DMS 273 (cell line): ENCODE data around the gene CACNA1C.

Experiments
- DNase-seq: peaks from one replicate; lab custom pipeline; 2025; ENCODE audit not compliant: unreplicated experiment; lab: John Stamatoyannopoulos, UW

Gene CACNA1C

GRCh38 chr12:2493086-2493485, 440.3 kb downstream of the CACNA1C start:
- no peak for DNase-seq

GRCh38 chr12:2494486-2495192, 441.9 kb downstream of the CACNA1C start:
- DNase-seq = no peak

GRCh38 chr12:2495417-2496112, 442.8 kb downstream of the CACNA1C start:
- no peak for DNase-seq

- DNase-seq = no peak
These were observed 446.2 kb downstream of the CACNA1C start for GRCh38 chr12:2498964-2499500.

- no peak for DNase-seq
These were observed 448.8 kb downstream of the CACNA1C start for GRCh38 chr12:2501464-2502191.

GRCh38 chr12:2503036-2503435, 450.2 kb downstream of the CACNA1C start:
- DNase-seq = no peak

- DNase-seq = no peak
These were observed 451.0 kb downstream of the CACNA1C start for GRCh38 chr12:2503762-2504161.

- DNase-seq = no peak
These were observed 451.8 kb downstream of the CACNA1C start for GRCh38 chr12:2504577-2504976.

GRCh38 chr12:2507814-2508213, 455.0 kb downstream of the CACNA1C start:
- DNase-seq = no peak

- DNase-seq = no peak
These were observed 456.4 kb downstream of the CACNA1C start for GRCh38 chr12:2509137-2509536.

GRCh38 chr12:2510045-2510444, 457.3 kb downstream of the CACNA1C start:
- DNase-seq = no peak

GRCh38 chr12:2513141-2514037, 460.6 kb downstream of the CACNA1C start:
- DNase-seq = no peak

- no peak for DNase-seq
These were observed 461.2 kb downstream of the CACNA1C start for GRCh38 chr12:2514038-2514340.

GRCh38 chr12:2520722-2521246, 468.0 kb downstream of the CACNA1C start:
- DNase-seq = no peak

GRCh38 chr12:2523317-2523716, 470.5 kb downstream of the CACNA1C start:
- no peak for DNase-seq

GRCh38 chr12:2523844-2524243, 471.1 kb downstream of the CACNA1C start:
- DNase-seq = no peak

- DNase-seq = no peak
These were observed 473.6 kb downstream of the CACNA1C start for GRCh38 chr12:2526371-2526770.

GRCh38 chr12:2528001-2528400, 475.2 kb downstream of the CACNA1C start:
- DNase-seq = no peak

- no peak for DNase-seq
These were observed 477.0 kb downstream of the CACNA1C start for GRCh38 chr12:2529807-2530206.

- DNase-seq = no peak
These were observed 478.6 kb downstream of the CACNA1C start for GRCh38 chr12:2531371-2531770.

GRCh38 chr12:2533036-2533435, 480.2 kb downstream of the CACNA1C start:
- DNase-seq = no peak
